ENCODE measurements around the gene SORBS2. TPM values are rescaled to one million over a fixed set of nuclear protein-coding genes. Genes with fewer than 3 reads are reported as not detected.

Gene SORBS2
- total RNA-seq, 1 donor from 2014 or later, result 43.2 TPM

DNA sequence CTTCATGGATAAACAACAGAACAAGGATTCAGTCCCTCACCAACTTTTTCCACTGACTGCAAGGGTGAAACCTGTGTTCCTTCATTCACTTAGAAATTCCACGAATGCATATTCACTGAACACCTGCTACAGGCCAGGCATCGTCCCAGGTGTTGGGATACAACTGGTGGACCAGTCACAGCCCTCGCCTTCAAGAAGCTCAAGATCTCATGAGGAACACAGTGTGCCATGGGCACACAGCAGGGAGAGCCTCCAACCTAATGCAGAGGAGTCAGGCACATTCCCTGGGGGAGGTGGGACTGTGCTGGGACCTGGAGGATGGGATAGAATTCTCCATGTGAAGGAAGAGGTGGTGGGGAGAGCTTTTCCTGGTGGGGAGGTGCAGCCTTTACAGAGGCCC lies 169.1 kb downstream of the SORBS2 start:
- DNase-seq (ENCODE audit: extremely low spot score, unreplicated experiment), result no peak
- Mint-ChIP-seq H3K4me3 (no peak overlapping the region), H3K4me1 (ENCODE audit: unreplicated experiment) (peaks cover 16% of the 10 kb centered on the region), H3K9me3 (no peaks in the 10 kb centered on the region), H3K27me3 (peaks cover 12% of the 10 kb centered on the region), H3K27ac (no peak overlapping the region), H3K36me3 (peaks cover 18% of the 10 kb centered on the region)
- no peak for TF ChIP-seq CTCF (conservative IDR thresholded peaks at IDR 0.05)

DNA sequence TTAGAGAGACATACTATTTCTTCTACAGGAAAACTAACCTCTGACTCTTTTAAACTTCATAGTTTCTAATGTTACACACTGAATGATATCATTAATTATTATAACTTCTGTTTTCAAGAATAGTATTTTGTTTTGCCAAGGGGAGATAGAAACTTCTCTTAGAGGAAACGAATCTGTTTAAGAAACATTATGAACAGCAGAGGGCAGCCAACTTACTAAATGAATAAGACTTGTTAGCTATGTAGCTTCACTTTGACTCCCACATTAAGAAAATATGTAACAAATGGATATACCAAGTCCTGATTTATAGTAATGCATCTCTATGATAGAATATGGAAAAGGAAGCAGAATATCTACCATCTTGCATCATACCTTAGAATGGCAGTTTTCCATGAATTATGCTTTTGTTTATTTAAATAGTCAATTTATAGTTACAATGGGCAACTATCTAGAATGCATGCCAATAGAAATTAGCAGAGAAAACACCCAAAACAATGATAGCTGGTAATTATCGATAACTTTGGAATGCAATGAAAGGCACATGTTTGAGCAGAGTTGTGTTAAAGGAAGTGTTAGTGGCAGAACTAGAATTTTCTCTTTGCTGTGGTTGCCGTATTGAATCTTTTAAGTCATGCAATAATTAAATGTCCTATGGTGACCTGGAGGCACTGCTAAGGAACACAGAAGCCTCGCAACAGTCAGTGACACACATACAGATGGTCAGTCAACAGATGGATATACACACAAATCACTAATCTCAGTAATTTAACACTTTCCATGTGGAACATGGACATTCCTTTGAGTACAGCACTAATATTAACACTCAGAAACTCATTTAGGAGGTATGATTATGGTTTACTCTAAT lies 171.0 kb downstream of the SORBS2 start:
- Mint-ChIP-seq H3K36me3 (peaks cover 14% of the 10 kb centered on the region), H3K27me3 (peaks cover 15% of the 10 kb centered on the region), H3K27ac (no peak overlapping the region), H3K9me3 (peaks cover 6% of the 10 kb centered on the region), H3K4me1 (ENCODE audit: unreplicated experiment) (peaks cover 13% of the 10 kb centered on the region), H3K4me3 (no peak overlapping the region)
- DNase-seq (ENCODE audit: extremely low spot score, unreplicated experiment), result no peak
- TF ChIP-seq CTCF (conservative IDR thresholded peaks at IDR 0.05), result peak; percentile 77

DNA sequence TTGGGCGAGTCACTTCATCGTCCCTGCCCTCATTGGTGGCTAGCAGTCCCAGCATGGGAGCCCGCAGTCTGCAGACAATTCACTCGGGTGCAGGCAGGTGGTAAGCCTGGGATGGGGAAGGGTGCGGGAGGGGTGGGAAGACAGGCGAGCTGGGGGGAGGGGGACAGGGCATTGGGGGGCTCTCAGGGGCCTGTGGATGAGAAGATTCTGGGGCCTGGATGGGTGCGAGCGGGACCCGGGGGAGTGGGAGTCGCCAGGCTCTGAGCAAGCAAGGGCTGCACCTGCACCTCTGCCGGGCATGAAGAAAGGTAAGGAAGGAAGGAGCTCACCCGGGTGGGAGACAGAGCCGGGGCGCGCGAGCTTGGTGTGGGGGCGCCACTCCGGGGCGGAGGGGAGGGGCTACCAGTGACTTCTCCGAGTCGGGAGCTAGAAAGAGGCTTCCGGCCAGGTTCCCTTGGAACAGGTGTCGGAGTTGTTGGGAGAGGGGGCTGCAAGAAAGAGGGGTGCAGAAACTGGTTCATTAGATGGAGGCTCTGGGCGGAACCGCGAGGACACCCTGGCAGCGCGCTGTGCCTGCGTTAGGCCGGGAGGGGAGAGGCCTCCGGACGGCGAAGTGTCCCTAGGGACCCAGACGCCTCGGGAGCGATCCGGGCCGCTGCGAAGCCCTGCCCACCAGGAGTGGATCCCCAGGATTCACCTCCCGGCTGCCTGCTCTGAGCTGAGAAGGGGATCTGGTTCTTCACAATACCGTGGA lies 173.3 kb downstream of the SORBS2 start:
- no peak for DNase-seq (ENCODE audit: extremely low spot score, unreplicated experiment)

GRCh38 chr4:185638093-185638492 lies 173.9 kb downstream of the SORBS2 start:
- DNase-seq (ENCODE audit: extremely low spot score, unreplicated experiment), result no peak
- H3K27ac Mint-ChIP-seq, result no peak overlapping the region
- H3K9me3 Mint-ChIP-seq, result peaks cover 6% of the 10 kb centered on the region
- peaks cover 4% of the 10 kb centered on the region for H3K36me3 Mint-ChIP-seq
- H3K4me1 Mint-ChIP-seq (ENCODE audit: unreplicated experiment), result peaks cover 13% of the 10 kb centered on the region
- peaks cover 14% of the 10 kb centered on the region for H3K27me3 Mint-ChIP-seq
- TF ChIP-seq CTCF (conservative IDR thresholded peaks at IDR 0.05), result no peak
- peak overlapping the region; percentile 32 for H3K4me3 Mint-ChIP-seq

More for the DNA sequence above, 173.3 kb downstream of the SORBS2 start:
- TF ChIP-seq CTCF (conservative IDR thresholded peaks at IDR 0.05), result no peak
- Mint-ChIP-seq H3K36me3 (peaks cover 9% of the 10 kb centered on the region), H3K27me3 (peaks cover 15% of the 10 kb centered on the region), H3K9me3 (peaks cover 6% of the 10 kb centered on the region), H3K4me1 (ENCODE audit: unreplicated experiment) (peaks cover 13% of the 10 kb centered on the region), H3K4me3 (peak overlapping the region; percentile 31), H3K27ac (no peak overlapping the region)

DNA sequence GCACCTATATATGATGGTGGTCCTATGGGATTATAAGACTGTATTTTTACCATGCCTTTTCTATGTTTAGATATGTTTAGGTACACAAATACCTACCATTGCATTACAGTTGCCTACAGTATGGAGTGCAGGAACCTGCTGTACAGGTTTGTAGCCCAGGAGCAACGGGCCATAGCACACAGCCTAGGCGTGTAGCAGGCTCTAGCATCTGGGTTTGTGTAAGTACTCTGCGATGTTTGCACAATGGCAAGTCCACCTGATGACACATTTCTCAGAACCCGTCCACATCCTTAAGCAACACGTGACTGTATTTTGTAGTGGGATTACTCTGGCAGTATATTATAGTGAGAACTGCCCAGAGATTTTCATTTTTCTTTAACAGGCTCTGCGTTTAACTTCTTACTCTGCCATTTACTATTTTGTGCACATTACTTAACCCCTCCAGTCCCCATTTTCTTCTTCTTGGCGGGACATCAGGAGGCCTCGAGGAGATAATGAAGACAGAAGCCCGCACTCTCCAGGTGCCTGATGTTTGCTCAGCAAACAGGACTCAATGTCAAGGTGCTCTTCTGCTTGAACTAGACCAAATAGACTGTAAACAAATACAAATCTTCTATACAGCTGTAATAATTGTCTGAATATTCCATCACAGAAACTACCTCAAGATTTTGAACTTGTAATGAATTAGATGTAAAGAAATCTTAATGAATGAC lies 174.7 kb downstream of the SORBS2 start:
- no peak for TF ChIP-seq CTCF (conservative IDR thresholded peaks at IDR 0.05)
- Mint-ChIP-seq H3K27ac (no peak overlapping the region), H3K4me3 (no peak overlapping the region), H3K36me3 (no peaks in the 10 kb centered on the region), H3K9me3 (peaks cover 6% of the 10 kb centered on the region), H3K27me3 (peaks cover 11% of the 10 kb centered on the region), H3K4me1 (ENCODE audit: unreplicated experiment) (peaks cover 13% of the 10 kb centered on the region)
- no peak for DNase-seq (ENCODE audit: extremely low spot score, unreplicated experiment)

Measured in type B pancreatic cell (in vitro differentiated cells).